ENCODE measurements around the gene TMTC1. TPM values are rescaled to one million over a fixed set of nuclear protein-coding genes. Genes with fewer than 3 reads are reported as not detected.

TMTC1 gene
- polyA plus RNA-seq, 1 donor (not counting 4 experiments of a cell fraction or from before 2014, with no cell fraction given), result 3.7 TPM

GRCh38 chr12:29731591-29731990 is 52.2 kb downstream of the TMTC1 start:
- H4K20me1 ChIP-seq (ENCODE audit: control insufficient read depth, extremely low read depth, insufficient read depth, low read length), result no peaks in the 10 kb centered on the region
- TF ChIP-seq, protein P1, sequence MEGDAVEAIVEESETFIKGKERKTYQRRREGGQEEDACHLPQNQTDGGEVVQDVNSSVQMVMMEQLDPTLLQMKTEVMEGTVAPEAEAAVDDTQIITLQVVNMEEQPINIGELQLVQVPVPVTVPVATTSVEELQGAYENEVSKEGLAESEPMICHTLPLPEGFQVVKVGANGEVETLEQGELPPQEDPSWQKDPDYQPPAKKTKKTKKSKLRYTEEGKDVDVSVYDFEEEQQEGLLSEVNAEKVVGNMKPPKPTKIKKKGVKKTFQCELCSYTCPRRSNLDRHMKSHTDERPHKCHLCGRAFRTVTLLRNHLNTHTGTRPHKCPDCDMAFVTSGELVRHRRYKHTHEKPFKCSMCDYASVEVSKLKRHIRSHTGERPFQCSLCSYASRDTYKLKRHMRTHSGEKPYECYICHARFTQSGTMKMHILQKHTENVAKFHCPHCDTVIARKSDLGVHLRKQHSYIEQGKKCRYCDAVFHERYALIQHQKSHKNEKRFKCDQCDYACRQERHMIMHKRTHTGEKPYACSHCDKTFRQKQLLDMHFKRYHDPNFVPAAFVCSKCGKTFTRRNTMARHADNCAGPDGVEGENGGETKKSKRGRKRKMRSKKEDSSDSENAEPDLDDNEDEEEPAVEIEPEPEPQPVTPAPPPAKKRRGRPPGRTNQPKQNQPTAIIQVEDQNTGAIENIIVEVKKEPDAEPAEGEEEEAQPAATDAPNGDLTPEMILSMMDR (optimal IDR thresholded peaks at IDR 0.05 in 1 of 3, IDR thresholded peaks at IDR 0.05 in 1 of 3, conservative IDR thresholded peaks at IDR 0.05 in 1 of 3; ENCODE audit: extremely low read depth in 1 of 3, insufficient read depth in 2 of 3, low read length in 3 of 3), result no peak
- TF ChIP-seq EZH2 (IDR thresholded peaks at IDR 0.05; ENCODE audit: low read length), result no peak
- no peaks in the 10 kb centered on the region for H3K9me3 ChIP-seq (ENCODE audit: control insufficient read depth, low read depth, low read length)
- FAIRE-seq, result no peak
- no peaks in the 10 kb centered on the region for H3K27me3 ChIP-seq (ENCODE audit: control insufficient read depth, extremely low read depth, insufficient read depth, low read length)
- no peaks in the 10 kb centered on the region for H3K79me2 ChIP-seq (ENCODE audit: control insufficient read depth, insufficient read depth, low read length)
- no peak overlapping the region for H3K4me2 ChIP-seq (ENCODE audit: control insufficient read depth, extremely low read depth, insufficient read depth, low read depth, low read length)
- no peak for DNase-seq (ENCODE audit: low read depth, low spot score)
- no peak overlapping the region for H2AFZ ChIP-seq (ENCODE audit: control insufficient read depth, low read length)
- no peak overlapping the region for H3K27ac ChIP-seq (ENCODE audit: control insufficient read depth, insufficient read depth, low read length)
- H3K9me1 ChIP-seq (ENCODE audit: control insufficient read depth, extremely low read depth, insufficient read depth, low read length), result no peaks in the 10 kb centered on the region
- no peaks in the 10 kb centered on the region for H3K36me3 ChIP-seq (ENCODE audit: control insufficient read depth in 2 of 2, extremely low read depth in 1 of 2, insufficient read depth in 2 of 2, low read length in 2 of 2)
- dilution Hi-C loops (cut with MboI; ENCODE audit: extremely low pct_ligation_motif_present, low sequenced_read_pairs), result no loop called here
- H3K4me1 ChIP-seq (ENCODE audit: control insufficient read depth, extremely low read depth, insufficient read depth, low read length), result peaks cover 7% of the 10 kb centered on the region
- H3K9ac ChIP-seq (ENCODE audit: control insufficient read depth, extremely low read depth, insufficient read depth, low read length), result no peak overlapping the region
- no peak overlapping the region for H3K4me3 ChIP-seq (ENCODE audit: control insufficient read depth in 2 of 3, extremely low read depth in 1 of 3, insufficient read depth in 2 of 3, low read depth in 1 of 3, low read length in 3 of 3)

DNA sequence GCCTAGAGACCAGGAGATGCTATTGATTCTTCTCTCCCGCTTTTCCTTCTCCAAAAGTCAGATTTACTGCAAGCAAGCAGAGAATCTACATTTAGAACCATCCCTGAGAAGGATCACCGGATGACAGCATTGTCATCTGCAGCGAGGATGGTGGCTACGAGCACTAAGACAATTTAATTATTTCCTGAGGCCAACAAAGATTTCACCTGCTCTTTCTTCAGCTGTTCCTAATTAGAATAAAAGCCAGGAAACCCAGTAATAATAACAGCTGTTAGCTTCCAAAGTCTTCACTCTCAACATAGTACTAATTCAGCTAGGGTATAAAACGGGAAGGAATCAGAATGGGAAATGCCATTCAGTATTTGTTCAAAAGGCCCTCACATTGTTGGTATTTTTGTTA is 53.3 kb downstream of the TMTC1 start:
- Histone ChIP-seq H3K4me1 (ENCODE audit: control insufficient read depth, extremely low read depth, insufficient read depth, low read length) (peaks cover 7% of the 10 kb centered on the region), H3K9me3 (ENCODE audit: control insufficient read depth, low read depth, low read length) (no peaks in the 10 kb centered on the region), H3K4me2 (ENCODE audit: control insufficient read depth, extremely low read depth, insufficient read depth, low read depth, low read length) (no peak overlapping the region), H2AFZ (ENCODE audit: control insufficient read depth, low read length) (no peak overlapping the region), H3K4me3 (ENCODE audit: control insufficient read depth in 2 of 3, extremely low read depth in 1 of 3, insufficient read depth in 2 of 3, low read depth in 1 of 3, low read length in 3 of 3) (no peak overlapping the region), H3K27me3 (ENCODE audit: control insufficient read depth, extremely low read depth, insufficient read depth, low read length) (no peaks in the 10 kb centered on the region), H3K79me2 (ENCODE audit: control insufficient read depth, insufficient read depth, low read length) (no peaks in the 10 kb centered on the region), H3K9me1 (ENCODE audit: control insufficient read depth, extremely low read depth, insufficient read depth, low read length) (no peaks in the 10 kb centered on the region), H4K20me1 (ENCODE audit: control insufficient read depth, extremely low read depth, insufficient read depth, low read length) (no peaks in the 10 kb centered on the region), H3K27ac (ENCODE audit: control insufficient read depth, insufficient read depth, low read length) (no peak overlapping the region), H3K9ac (ENCODE audit: control insufficient read depth, extremely low read depth, insufficient read depth, low read length) (no peak overlapping the region), H3K36me3 (ENCODE audit: control insufficient read depth in 2 of 2, extremely low read depth in 1 of 2, insufficient read depth in 2 of 2, low read length in 2 of 2) (no peaks in the 10 kb centered on the region)
- dilution Hi-C loops (cut with MboI; ENCODE audit: extremely low pct_ligation_motif_present, low sequenced_read_pairs), result no loop called here
- no peak for DNase-seq (ENCODE audit: low read depth, low spot score)
- no peak for TF ChIP-seq EZH2 (IDR thresholded peaks at IDR 0.05; ENCODE audit: low read length)
- TF ChIP-seq, protein P1 (optimal IDR thresholded peaks at IDR 0.05 in 1 of 3, IDR thresholded peaks at IDR 0.05 in 1 of 3, conservative IDR thresholded peaks at IDR 0.05 in 1 of 3; ENCODE audit: extremely low read depth in 1 of 3, insufficient read depth in 2 of 3, low read length in 3 of 3), result no peak
- FAIRE-seq, result no peak
